Body of pancreas (tissue), 4 donors: ENCODE data around the gene CERK. TPM values are rescaled to one million over a fixed set of nuclear protein-coding genes. Genes with fewer than 3 reads are reported as not detected.
A peak's percentile ranks its signal among the peaks of the same experiment; 100 is the strongest.

Source experiments
- ATAC-seq: fragments of 150-250 bp; one replicate; pipeline ENCODE4 v1.9.1; 2016
- DNase-seq, 4 donors: peaks; one replicate each; pipeline ENCODE4 v3.0.0-alpha.2; 2019
- H3K27ac ChIP-seq, 4 donors: fragments of 200-600 bp; sonication (generic); 1 replicate in 3 of 4; 2 replicates in 1 of 4; pipeline versions ENCODE4 v1.5.1 to v1.6.1; 2016 to 2019; ENCODE audit warnings: mild to moderate bottlenecking in 1 of 4, mixed read lengths in 1 of 4, moderate library complexity in 1 of 4
- H3K27me3 ChIP-seq, 2 donors: fragments of 200-600 bp; sonication (generic); one replicate each; pipeline ENCODE4 v1.6.0; 2016; ENCODE audit warnings: mild to moderate bottlenecking in 1 of 2
- H3K36me3 ChIP-seq, 2 donors: fragments of 200-600 bp; sonication (generic); replicated peaks in 1 of 2; 2 replicates each; pipeline ENCODE4 v1.5.1; 2016; ENCODE audit warnings: low read depth in 2 of 2; ENCODE audit not compliant: insufficient read depth in 1 of 2
- H3K4me1 ChIP-seq: fragments of 200-600 bp; sonication (generic); one replicate; pipeline ENCODE4 v1.6.0; 2016
- H3K4me3 ChIP-seq, 2 donors: fragments of 200-600 bp; sonication (generic); 1 replicate in 1 of 2; 2 replicates in 1 of 2; pipeline ENCODE4 v1.5.1; 2016 to 2019
- H3K9me3 ChIP-seq, 3 donors: fragments of 200-600 bp; sonication (generic); 1 replicate in 2 of 3; 2 replicates in 1 of 3; pipeline ENCODE4 v1.5.1; 2016
- POLR2A ChIP-seq, 3 donors: fragments of 450-650 bp; IDR thresholded peaks; one replicate each; pipeline ENCODE4 v1.6.1; 2016; ENCODE audit warnings: antibody characterized with exemption in 3 of 3, mild to moderate bottlenecking in 2 of 3
- WGBS, 2 donors: methylation state at CpG; one replicate each; pipeline ENCODE4 v1.1.5; 2017; 5-methylcytosine and 5-hydroxymethylcytosine counted together
- intact Hi-C: fragments of 100-400 bp; cut with DNase I; formaldehyde crosslinking; loops from one replicate; pipeline ENCODE4 v1.15.1; 2023
- total RNA-seq, 2 donors: library from RNA; depleted of rRNA; stranded (reverse); fragments of >200 nt; gene quantifications; one replicate each; pipeline ENCODE4 v1.1.0, GENCODE V29; 2016
- TF ChIP-seq, protein P1 (sequence below), 7 experiments: fragments of 450-650 bp in 4 of 7; fragments of 200-600 bp in 3 of 7; sonication (generic) in 3 of 7; IDR thresholded peaks; one replicate each; pipeline ENCODE4 v1.5.1; 2016 to 2019; ENCODE audit warnings: antibody characterized with exemption in 7 of 7

The CERK gene
- total RNA-seq, 2 donors from 2014 or later, result 33.6 to 46.4 TPM

DNA sequence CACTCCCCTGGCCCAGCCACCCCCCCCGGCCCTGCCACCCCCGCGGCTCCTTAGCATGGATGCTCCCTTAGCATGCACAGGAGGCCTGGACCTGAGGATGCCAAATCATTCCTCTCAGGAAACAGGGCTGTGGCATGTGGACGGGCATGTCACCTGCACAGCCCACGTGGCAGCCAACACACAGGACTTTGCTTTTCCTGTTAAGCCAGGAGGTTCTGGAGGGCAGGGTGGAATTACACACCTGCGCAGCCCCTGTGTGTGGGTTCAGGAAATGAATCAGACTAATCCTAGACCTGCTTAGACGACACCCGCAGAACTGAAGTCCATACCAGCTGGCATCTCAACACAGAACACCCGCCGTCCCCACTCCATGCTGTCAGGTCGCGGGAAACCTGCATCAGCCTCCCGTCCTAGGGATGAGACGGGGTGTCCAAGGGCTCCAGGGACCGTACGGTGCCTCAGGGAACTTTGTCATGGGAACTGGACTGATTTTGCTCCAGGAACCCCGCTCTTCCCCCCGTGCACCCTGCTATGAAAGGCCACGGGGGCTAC is 10.2 kb downstream of the CERK start:
- TF ChIP-seq, protein P1, sequence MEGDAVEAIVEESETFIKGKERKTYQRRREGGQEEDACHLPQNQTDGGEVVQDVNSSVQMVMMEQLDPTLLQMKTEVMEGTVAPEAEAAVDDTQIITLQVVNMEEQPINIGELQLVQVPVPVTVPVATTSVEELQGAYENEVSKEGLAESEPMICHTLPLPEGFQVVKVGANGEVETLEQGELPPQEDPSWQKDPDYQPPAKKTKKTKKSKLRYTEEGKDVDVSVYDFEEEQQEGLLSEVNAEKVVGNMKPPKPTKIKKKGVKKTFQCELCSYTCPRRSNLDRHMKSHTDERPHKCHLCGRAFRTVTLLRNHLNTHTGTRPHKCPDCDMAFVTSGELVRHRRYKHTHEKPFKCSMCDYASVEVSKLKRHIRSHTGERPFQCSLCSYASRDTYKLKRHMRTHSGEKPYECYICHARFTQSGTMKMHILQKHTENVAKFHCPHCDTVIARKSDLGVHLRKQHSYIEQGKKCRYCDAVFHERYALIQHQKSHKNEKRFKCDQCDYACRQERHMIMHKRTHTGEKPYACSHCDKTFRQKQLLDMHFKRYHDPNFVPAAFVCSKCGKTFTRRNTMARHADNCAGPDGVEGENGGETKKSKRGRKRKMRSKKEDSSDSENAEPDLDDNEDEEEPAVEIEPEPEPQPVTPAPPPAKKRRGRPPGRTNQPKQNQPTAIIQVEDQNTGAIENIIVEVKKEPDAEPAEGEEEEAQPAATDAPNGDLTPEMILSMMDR (IDR thresholded peaks at IDR 0.05), result no peak
- TF ChIP-seq POLR2A (IDR thresholded peaks at IDR 0.05), result no peak
- Histone ChIP-seq H3K9me3 (no peaks in the 10 kb centered on the region), H3K27me3 (no peaks in the 10 kb centered on the region), H3K36me3 (no peaks in the 10 kb centered on the region), H3K4me3 (no peak overlapping the region), H3K4me1 (peaks cover 74% of the 10 kb centered on the region), H3K27ac (peak overlapping the region in 1 of 4 donors; percentile 50)
- DNase-seq, result no peak
- 75 to 87% methylated on average over 8 to 16 of the region's 19 CpGs for WGBS, 2 donors
- intact Hi-C loops, result no loop called here
- ATAC-seq, result no peak

DNA sequence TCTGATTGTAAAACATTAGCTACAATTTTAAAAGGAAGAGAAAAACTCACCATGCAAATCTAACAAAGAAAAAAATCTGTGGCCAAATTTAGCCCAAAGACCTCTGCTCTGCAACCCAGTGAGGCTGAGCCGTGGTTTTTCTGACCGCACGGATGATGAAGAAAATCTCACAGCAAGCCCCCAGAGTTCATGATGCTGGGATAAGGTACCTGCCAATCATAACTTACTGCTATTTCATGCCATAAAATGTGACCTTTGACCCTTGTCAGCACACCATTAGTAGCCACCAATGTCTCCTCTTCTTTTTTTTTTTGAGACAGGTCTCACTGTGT is 11.1 kb downstream of the CERK start:
- Histone ChIP-seq H3K27ac (peak overlapping the region in 3 of 4 donors; percentile 60 to 74 (median 72)), H3K36me3 (no peaks in the 10 kb centered on the region), H3K27me3 (no peaks in the 10 kb centered on the region), H3K4me1 (peaks cover 65% of the 10 kb centered on the region), H3K4me3 (no peak overlapping the region), H3K9me3 (no peaks in the 10 kb centered on the region)
- WGBS, 2 donors, result 91 to 94% methylated on average over 3 of the region's 3 CpGs
- TF ChIP-seq, protein P1 (IDR thresholded peaks at IDR 0.05), result no peak
- no peak for TF ChIP-seq POLR2A (IDR thresholded peaks at IDR 0.05)
- no peak for ATAC-seq
- DNase-seq, result no peak
- intact Hi-C loops, result no loop called here

DNA sequence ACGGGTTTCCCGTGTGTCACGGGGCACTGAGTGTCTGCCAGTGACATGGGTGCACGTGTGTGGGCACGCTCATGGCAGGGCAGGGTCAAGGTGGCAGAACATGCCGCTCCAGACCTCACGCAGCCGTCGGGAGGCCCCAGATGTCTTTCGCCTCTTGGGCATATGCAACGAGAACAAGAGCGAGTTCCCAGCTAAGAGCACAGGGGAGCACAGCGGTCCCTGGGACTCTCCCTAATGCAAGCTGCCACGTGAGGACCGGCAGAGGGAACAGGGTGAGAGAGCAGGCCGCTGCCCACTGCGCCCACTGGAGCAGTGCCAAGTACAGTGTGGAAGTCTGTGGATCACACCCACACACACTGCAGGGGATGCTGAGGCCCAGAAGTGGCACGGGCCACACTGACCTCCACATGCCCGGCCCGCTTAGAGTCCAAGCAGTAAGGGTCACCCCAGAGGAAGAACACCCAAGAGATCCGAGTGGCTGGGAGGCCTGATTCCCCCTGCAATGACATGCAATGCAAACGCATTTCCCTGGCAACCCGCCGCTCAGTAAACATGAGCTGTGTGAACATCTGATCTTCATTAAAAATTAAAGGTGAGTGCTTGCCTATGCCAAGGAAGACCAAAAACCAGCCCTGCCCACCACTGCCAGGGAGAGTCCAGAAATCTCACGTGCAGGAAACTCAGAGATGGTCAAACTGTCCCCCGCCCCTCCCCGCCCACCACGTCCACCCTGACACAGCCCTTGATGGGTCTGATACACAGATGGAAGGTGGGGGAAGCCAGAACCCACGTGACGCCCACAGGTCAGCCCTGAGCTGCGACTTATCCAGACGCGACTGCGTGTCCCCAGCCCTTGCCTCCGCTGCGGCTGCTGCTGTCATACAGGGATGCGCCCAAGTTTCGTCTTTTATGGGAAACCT is 11.7 kb downstream of the CERK start:
- intact Hi-C loops, result no loop called here
- 69 to 72% methylated on average over 16 to 34 of the region's 38 CpGs for WGBS, 2 donors
- Histone ChIP-seq H3K27me3 (no peaks in the 10 kb centered on the region), H3K4me3 (no peak overlapping the region), H3K9me3 (no peaks in the 10 kb centered on the region), H3K36me3 (no peaks in the 10 kb centered on the region), H3K27ac (peak overlapping the region in 3 of 4 donors; percentile 60 to 74 (median 72)), H3K4me1 (peaks cover 59% of the 10 kb centered on the region)
- DNase-seq (peak in 3 of 4 donors; percentile 62 to 73 (median 71)), ATAC-seq (peak; percentile 41)
- TF ChIP-seq, protein P1 (IDR thresholded peaks at IDR 0.05), result no peak

DNA sequence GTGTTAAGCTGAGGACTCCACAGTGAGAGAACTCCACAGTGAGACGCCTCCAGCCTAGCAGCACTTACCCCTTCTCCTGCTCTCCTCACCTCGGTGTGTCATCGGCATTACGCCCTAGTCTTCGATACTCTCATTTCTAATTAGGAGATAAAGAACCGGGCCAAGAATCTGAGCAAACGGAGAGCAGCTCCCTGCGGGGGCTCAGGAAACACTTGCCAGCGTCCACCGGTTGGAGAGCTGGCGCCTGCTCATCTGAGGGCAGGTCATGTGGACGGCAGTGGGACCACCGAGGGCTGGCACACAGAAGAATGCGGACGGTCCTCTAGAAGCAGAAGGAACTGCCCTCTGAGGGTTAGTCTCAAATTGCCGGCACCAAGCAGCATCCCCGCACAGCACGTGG is 13.0 kb downstream of the CERK start:
- TF ChIP-seq, protein P1 (IDR thresholded peaks at IDR 0.05), result no peak
- TF ChIP-seq POLR2A (IDR thresholded peaks at IDR 0.05), result no peak
- H3K4me3 ChIP-seq, result no peak overlapping the region
- H3K4me1 ChIP-seq, result peaks cover 46% of the 10 kb centered on the region
- no peaks in the 10 kb centered on the region for H3K9me3 ChIP-seq
- ATAC-seq, result no peak
- no peak for DNase-seq
- 84 to 87% methylated on average over 14 to 18 of the region's 18 CpGs for WGBS, 2 donors
- H3K27me3 ChIP-seq, result no peaks in the 10 kb centered on the region
- H3K27ac ChIP-seq, result peak overlapping the region in 2 of 4 donors; percentile 72 to 74
- intact Hi-C loops, result no loop called here
- H3K36me3 ChIP-seq, result peaks cover 0 to under 1% of the 10 kb centered on the region in 2 donors
